GM10847 (cell line): ENCODE data around the gene OR7G1.

Experiments
- POLR2A ChIP-seq: IDR thresholded peaks from 2 replicates; pipeline ENCODE4 v1.6.1; 2011; ENCODE audit not compliant: insufficient read length; ENCODE audit errors: extremely low read depth

Gene OR7G1

GRCh38 chr19:9115307-9115813, at the start of gene OR7G1:
Gene OR7G1, minus strand, starts transcription at chr19:9115763. Its CDS starts 0 bp downstream, at chr19:9115763.
- TF ChIP-seq POLR2A = no peak

GRCh38 chr19:9165261-9165660, 49.7 kb upstream of the OR7G1 start:
- TF ChIP-seq POLR2A = no peak

GRCh38 chr19:9161427-9161826, 45.9 kb upstream of the OR7G1 start:
- no peak for TF ChIP-seq POLR2A

GRCh38 chr19:9159891-9160290, 44.3 kb upstream of the OR7G1 start:
- no peak for TF ChIP-seq POLR2A

GRCh38 chr19:9156304-9156703, 40.7 kb upstream of the OR7G1 start:
- no peak for TF ChIP-seq POLR2A

GRCh38 chr19:9155591-9155990, 40.0 kb upstream of the OR7G1 start:
- no peak for TF ChIP-seq POLR2A

- TF ChIP-seq POLR2A = no peak
Observed at GRCh38 chr19:9151367-9151766, 35.8 kb upstream of the OR7G1 start.

GRCh38 chr19:9150650-9151049, 35.1 kb upstream of the OR7G1 start:
- no peak for TF ChIP-seq POLR2A

GRCh38 chr19:9149997-9150396, 34.4 kb upstream of the OR7G1 start:
- TF ChIP-seq POLR2A = no peak

GRCh38 chr19:9148697-9149096, 33.1 kb upstream of the OR7G1 start:
- TF ChIP-seq POLR2A = no peak

- TF ChIP-seq POLR2A = no peak
Observed at GRCh38 chr19:9146882-9147281, 31.3 kb upstream of the OR7G1 start.

GRCh38 chr19:9144920-9145319, 29.4 kb upstream of the OR7G1 start:
- TF ChIP-seq POLR2A = no peak

- TF ChIP-seq POLR2A = peak; percentile 64
Observed at GRCh38 chr19:9140159-9140874, 24.8 kb upstream of the OR7G1 start, which contains the start of gene ZNF317. Gene ZNF317, plus strand, starts transcription at chr19:9140397. Its CDS starts 15,620 bp downstream, at chr19:9156017.

GRCh38 chr19:9139609-9140158, 24.1 kb upstream of the OR7G1 start:
- no peak for TF ChIP-seq POLR2A

GRCh38 chr19:9132422-9132821, 16.9 kb upstream of the OR7G1 start:
- TF ChIP-seq POLR2A = no peak

- no peak for TF ChIP-seq POLR2A
Observed at GRCh38 chr19:9130965-9131364, 15.4 kb upstream of the OR7G1 start.

- no peak for TF ChIP-seq POLR2A
Observed at GRCh38 chr19:9128171-9128570, 12.6 kb upstream of the OR7G1 start.
